ENCODE data around the gene FAM13B.
"Not testable (repeated sequence)": the region's sequence is repeated elsewhere in the genome, so short reads cannot be mapped to it uniquely, and the experiment has no call there.

FAM13B gene

DNA sequence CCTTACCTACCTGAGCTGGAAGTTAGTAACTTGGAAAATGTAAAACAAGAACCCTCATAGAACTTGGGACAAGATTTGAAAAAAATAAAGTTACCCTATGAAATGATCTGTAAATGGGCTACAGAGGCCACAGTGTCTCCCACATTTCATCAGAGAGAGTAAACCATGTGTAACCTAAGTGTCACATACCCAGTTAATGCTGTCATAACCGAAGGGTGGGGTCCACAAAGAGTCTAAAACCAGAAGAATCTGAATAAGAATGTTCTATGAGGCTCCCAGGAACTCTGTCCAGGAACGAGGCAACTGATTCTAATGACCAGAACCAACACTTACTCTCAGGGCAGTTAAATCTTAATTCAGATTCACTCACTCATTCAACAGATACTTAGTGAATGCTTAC, 1.0 kb upstream of the FAM13B start:
- peak; percentile 39 for DNase-seq (ENCODE audit: low read depth, low spot score)
- TF ChIP-seq CTCF (IDR thresholded peaks at IDR 0.05; ENCODE audit: low read depth, low read length) = no peak
- no peak overlapping the region for H3K4me3 ChIP-seq (ENCODE audit: low read depth, low read length)
- in situ Hi-C loops (cut with HindIII; ENCODE audit: low sequenced_read_pairs) = no loop called here

DNA sequence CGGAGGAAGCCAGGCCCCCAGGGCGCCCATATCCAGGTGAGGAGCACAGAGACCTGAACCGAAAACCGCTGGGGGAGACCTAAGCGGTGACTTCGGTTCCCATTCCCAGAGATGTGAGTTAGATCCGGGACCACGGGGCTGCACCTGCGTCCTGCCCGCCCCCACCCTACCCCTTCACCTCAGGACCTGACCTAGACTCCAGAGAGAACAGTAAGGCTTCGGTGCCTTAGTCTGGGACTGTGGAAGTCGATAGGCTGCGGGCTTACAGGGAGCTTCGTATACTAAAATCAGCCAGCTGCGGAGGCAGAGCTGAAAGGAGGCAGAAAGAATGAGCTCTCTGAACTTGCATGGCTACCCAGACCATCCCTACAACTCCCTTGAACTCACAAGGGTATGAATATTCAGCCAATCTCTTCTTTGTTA, 518 bp upstream of the FAM13B start:
- peak overlapping the region; percentile 94 for H3K4me3 ChIP-seq (ENCODE audit: low read depth, low read length)
- in situ Hi-C loops (cut with HindIII; ENCODE audit: low sequenced_read_pairs) = no loop called here
- no peak for TF ChIP-seq CTCF (IDR thresholded peaks at IDR 0.05; ENCODE audit: low read depth, low read length)
- no peak for DNase-seq (ENCODE audit: low read depth, low spot score)

DNA sequence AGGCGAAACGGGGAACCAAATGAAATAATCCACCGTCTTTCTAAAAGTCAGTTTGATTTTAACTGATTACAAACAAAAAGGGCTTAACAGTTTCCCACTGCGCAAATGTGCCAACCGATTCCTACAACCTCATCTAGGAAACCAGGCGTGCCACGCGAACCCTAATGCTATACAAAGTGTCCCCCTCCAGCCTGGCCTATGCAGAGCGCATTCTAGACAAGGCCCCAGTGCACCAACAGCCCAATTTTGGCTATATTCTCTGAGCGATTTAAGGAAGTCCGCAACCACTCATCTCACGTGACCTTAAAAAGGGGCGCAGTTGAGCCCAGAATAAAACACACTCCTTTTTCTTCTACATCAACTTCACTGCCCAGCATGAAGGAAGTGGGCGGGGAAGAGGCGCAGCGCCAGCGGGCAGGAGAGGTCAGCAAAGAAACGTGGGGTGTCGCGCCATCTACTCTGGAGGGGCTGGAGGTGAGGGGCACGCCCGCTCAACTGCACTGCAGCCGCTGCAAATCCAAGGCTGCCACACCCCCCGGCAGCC, 779 bp downstream of the FAM13B start:
- no peak for TF ChIP-seq CTCF (IDR thresholded peaks at IDR 0.05; ENCODE audit: low read depth, low read length)
- in situ Hi-C loops (cut with HindIII; ENCODE audit: low sequenced_read_pairs) = no loop called here
- peak overlapping the region; percentile 94 for H3K4me3 ChIP-seq (ENCODE audit: low read depth, low read length)
- DNase-seq (ENCODE audit: low read depth, low spot score) = no peak

- in situ Hi-C loops (cut with HindIII; ENCODE audit: low sequenced_read_pairs) = no loop called here
- TF ChIP-seq CTCF (IDR thresholded peaks at IDR 0.05; ENCODE audit: low read depth, low read length) = no peak
- DNase-seq (ENCODE audit: low read depth, low spot score) = no peak
- H3K4me3 ChIP-seq (ENCODE audit: low read depth, low read length) = no peak overlapping the region
Observed at GRCh38 chr5:138029944-138030343, 2.9 kb downstream of the FAM13B start.

- TF ChIP-seq CTCF (IDR thresholded peaks at IDR 0.05; ENCODE audit: low read depth, low read length) = no peak
- no peak for DNase-seq (ENCODE audit: low read depth, low spot score)
- H3K4me3 ChIP-seq (ENCODE audit: low read depth, low read length) = no peak overlapping the region
- in situ Hi-C loops (cut with HindIII; ENCODE audit: low sequenced_read_pairs) = no loop called here
Observed at GRCh38 chr5:138029501-138029900, 3.4 kb downstream of the FAM13B start.

DNA sequence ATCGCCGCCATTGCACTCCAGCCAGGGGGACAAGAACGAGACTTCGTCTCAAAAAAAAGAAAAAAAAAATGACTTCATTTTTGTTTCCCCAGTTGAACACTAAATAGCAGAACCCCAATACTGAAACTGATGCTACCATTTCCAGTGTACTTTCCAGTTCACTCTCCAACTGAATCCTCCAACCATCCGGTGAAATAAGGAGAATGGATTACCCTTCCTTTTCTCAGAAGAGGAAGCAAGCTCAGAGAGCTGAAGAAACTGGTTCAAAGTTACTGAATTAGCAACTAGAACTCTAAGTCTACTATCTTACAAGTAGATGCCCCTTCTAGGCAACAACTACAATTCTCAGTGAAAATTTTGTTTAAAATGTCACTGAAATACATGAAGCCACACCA, 3.9 kb downstream of the FAM13B start:
- TF ChIP-seq CTCF (IDR thresholded peaks at IDR 0.05; ENCODE audit: low read depth, low read length) = no peak
- no peak overlapping the region for H3K4me3 ChIP-seq (ENCODE audit: low read depth, low read length)
- in situ Hi-C loops (cut with HindIII; ENCODE audit: low sequenced_read_pairs) = no loop called here
- DNase-seq (ENCODE audit: low read depth, low spot score) = no peak

GRCh38 chr5:138028262-138028970, 4.5 kb downstream of the FAM13B start:
- in situ Hi-C loops (cut with HindIII; ENCODE audit: low sequenced_read_pairs); H3K4me3 ChIP-seq (ENCODE audit: low read depth, low read length); DNase-seq (ENCODE audit: low read depth, low spot score): not testable (repeated sequence)

- H3K4me3 ChIP-seq (ENCODE audit: low read depth, low read length); in situ Hi-C loops (cut with HindIII; ENCODE audit: low sequenced_read_pairs); DNase-seq (ENCODE audit: low read depth, low spot score): not testable (repeated sequence)
Observed at GRCh38 chr5:138026793-138027192, 6.1 kb downstream of the FAM13B start.

Data from astrocyte of the spinal cord (primary cell).